ENCODE data around the gene CHST4.
"Not testable (repeated sequence)": the region's sequence is repeated elsewhere in the genome, so short reads cannot be mapped to it uniquely, and the experiment has no call there.

The CHST4 gene

DNA sequence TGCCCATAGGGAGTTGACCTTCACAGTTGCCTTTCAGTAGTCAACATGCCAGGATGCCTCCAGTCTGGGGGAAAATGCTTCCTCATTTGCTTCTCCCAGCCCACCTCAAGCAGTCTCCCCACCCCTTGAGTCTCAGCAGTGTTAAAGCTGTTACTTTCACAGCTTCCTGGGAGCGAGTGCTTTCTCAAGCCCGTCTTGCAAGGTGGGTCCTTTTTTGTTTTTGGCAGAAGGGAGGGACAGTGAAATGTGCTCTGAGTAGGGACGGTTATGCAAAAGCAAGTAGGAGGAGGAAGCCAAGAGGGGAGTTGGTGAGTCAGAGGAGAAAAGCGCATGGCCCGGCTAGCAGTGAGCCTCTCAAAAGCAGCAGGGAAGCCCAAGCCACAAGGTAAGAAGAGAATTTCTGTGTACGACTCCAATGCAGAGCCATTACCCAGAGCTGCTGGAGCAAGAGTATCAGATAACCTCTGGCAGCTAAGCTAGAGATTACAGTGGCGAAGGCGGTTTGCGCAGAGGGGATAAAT, at the start of gene CHST4:
Gene CHST4 (plus strand): TSS at position 316 of the 521 bp plus-strand sequence. CDS start 10,252 bp downstream, outside the sequence.
- DNase-seq (ENCODE audit: low read depth, low spot score) = no peak

DNA sequence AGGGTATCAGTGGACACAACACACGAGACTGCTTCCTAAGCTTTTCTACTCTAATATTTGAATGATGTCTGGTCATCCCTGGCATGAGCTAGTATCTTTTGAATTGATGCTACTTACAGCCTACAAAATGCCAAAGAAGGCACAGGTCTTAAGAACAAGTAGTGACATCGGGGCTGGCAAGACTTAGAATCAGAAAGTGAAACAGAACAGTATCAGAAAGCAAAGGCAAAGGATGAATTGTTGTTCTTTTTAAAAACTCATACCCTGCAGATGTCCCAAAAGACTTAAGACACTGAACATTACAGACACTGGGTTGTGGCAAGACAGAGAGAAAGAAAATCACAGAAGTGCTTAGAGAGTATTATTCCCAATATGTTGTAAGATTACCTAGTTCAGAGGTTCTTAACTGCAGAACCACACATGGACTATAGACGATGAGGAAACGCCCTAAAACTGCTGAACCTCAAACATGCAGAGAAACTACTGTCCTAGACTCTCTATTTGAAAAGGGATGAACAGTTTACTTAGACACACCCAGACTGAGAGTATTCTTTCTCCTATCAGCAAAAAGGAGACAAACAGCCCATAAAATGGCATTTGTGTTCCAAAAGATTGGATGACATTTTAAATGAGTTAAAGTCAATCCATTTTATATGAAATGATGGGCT, 49.6 kb upstream of the CHST4 start:
- no peak for DNase-seq (ENCODE audit: low read depth, low spot score)

DNA sequence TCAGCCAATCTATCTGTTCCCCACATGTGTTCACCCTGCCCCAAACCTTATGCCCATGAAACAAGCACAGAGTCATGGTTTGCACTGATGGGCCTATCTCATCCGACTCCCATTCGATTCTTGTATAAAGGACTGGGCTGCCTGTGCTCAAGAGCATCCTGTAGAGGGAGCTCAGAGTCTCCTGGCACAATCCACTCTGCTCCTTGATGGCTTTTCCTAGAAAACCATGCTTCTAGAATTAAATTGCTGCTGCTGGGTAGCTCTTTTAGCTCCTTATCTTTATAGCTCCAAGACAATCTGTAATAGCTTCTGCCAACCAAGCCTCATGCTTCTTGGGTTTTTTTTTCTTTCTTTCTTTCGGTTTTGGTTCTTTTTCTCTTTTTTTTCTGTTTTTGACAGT, 46.8 kb upstream of the CHST4 start:
- no peak for DNase-seq (ENCODE audit: low read depth, low spot score)

DNA sequence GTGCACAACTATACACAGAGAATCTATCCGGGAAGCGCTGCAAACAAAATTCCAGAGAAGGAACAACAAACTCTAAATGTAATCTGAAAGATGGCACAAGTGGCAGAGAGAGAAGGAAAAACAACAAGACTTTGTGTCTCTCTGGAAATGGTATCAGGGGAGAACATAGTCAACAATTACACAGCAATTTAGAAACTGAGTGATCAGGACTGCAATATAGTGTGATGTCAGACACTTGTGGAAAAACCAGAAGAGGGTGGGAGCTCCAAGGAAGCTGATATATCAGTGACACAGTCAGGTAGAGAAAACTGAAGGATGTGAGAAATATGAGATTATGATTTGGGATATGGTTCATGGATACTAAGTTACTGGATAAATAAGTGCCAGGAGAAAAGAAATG, 45.3 kb upstream of the CHST4 start:
- DNase-seq (ENCODE audit: low read depth, low spot score) = no peak

DNA sequence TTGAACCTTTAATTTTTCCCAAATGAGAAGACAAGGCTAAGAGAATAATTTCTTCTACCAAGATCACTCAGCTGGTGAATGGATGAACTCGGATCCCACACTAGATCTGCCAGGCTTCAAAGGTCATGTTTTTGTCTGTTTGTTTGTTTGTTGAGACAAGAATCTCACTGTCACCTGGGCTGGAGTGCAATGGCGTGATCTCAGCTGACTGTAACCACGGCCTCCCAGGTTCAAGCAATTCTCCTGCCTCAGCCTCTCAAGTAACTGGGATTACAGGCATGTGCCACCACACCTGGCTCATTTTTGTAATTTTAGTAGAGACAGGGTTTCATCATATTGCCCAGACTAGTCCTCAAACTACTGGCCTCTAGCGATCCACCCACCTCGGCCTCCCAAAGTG, 43.7 kb upstream of the CHST4 start:
- no peak for DNase-seq (ENCODE audit: low read depth, low spot score)

DNA sequence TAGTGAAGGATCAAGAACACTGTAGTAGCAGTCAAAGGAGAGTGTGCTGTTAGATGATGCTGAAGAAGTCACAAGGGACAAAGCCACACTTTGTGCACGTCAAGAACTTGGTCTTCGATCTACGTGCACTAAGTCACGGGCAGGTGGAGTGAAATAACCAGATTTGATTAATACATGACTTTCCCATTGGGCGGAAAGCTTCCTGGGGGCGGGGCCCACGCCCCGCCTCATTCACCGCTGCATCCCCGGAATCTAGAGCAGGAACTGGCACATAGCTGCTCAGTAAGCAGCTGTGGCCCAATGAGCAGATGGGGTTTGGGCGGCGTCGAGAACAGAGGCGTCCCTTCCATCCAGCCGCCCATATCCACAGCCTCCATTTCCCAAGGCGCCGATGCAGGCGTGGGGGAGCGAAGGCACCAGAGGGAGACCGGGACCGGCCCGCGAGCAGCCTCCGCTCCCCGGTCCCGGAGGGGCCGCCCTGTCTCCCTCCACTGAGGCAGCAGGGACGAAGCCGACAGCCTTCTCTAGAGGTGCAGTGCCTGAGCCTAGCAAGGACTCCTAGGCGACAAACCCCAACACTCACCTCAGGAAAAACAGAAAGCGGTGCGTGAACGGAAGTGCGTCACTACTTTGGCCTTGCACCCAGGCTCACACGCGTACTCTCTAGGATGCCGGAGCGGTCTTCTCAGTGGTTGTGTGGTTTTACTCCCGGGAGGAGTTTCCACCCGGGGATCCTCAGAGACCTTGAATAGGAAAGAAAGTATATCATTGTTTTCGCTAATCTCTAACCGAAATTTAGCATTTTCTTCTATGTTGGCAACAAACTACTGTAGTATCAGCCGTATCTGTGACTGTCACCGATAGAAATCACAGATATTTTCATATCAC, 42.0 kb upstream of the CHST4 start:
- peak; percentile 73 for DNase-seq (ENCODE audit: low read depth, low spot score)

DNA sequence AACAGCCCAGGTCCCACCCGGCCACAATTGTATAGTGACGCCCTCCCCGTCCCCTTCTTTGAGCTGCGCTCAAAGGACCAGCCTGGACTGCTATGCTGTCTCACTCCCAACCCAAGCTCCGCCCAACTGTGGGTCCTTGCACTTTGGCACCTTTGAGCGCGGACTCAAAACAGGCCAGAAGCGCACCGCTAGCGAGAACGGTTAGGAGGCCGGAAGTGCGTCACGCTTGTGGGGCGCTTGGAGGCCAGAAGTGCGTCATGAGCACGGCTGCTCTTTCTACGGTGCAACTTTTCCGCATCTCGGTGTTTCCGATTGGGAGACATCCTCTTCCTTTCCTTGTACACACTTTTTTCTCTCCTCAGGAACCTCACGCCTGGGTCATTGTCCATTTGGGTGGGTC, 37.1 kb upstream of the CHST4 start, which contains the start of gene ZNF19:
Gene ZNF19 (minus strand): TSS at position 203 of the 400 bp plus-strand sequence. CDS start 7,210 bp downstream, outside the sequence.
- DNase-seq (ENCODE audit: low read depth, low spot score) = no peak

DNA sequence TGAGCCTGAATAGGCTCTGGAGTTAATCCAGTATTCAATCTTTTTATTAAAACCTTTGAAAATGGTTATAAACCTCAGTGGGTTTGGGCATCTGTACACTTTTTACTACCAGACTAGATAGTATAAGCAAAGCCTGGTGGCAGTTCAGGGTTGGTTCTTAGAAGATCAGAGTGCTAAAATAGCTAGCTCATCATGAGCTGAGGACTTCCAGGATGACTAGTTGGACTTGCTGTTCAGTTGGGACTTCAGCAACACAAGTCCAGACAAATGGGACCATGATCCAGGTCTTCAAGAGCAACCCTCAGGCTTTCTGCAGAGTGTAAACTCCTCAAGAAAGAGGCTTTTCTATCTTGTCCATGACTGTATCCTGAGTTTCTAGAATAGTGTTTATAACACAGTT, 35.9 kb upstream of the CHST4 start:
- no peak for DNase-seq (ENCODE audit: low read depth, low spot score)

DNA sequence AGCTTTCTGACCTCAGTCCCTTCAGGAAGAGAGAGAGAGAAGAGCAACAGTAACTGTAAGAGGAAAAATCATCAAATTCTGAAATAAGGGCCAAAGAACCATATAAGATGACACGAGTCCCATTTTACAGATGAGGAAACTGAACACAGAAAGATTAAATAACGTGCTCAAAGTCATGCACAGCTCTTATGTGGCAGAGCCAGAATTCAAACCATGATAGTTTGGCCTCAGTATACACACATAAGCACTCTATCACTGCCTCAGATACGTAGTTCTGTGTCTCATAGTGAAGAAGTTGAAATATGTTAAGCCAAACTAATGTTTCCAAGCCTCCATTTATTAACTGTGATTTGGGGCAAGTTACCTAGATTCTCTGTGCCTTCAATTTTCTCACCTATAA, 35.2 kb upstream of the CHST4 start:
- DNase-seq (ENCODE audit: low read depth, low spot score) = no peak

DNA sequence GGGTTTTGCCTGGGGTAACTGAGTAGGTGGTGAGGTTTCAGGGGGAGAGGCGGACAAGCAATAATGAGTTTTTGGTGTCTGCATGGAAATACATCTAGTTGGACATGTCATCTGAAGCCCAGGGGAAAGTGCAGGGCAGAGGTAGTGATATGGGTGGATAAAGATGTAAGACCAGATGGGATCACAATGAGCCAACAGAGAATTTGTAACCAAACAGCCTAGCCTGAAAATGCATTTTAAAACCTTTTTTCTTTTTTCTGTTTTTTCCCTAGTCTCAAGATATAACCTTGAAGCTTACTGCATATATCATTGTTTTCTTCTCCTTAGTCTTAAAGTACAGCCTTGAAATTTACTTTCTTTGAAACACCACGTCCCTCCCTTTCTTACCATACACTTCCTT, 33.4 kb upstream of the CHST4 start:
- DNase-seq (ENCODE audit: low read depth, low spot score) = no peak

DNA sequence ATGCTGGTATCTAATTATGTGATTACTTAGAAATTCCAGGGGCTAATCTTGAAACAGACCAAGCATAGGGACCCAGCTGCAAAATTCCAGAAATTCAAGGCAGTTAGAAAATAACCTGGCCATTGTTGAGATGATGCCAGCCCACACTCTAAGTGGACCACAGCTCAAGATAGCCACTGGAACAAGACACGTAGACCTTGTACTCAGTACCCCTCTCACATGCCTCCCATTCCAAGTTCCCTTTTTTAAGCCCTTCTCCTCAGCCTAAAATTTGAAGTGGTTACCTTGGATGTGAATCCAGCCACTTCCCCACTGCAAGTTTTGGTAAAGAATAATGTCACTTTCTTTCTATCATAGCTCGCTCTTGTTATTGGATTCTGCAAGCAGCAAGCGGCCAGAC, 33.0 kb upstream of the CHST4 start:
- DNase-seq (ENCODE audit: low read depth, low spot score) = no peak

DNA sequence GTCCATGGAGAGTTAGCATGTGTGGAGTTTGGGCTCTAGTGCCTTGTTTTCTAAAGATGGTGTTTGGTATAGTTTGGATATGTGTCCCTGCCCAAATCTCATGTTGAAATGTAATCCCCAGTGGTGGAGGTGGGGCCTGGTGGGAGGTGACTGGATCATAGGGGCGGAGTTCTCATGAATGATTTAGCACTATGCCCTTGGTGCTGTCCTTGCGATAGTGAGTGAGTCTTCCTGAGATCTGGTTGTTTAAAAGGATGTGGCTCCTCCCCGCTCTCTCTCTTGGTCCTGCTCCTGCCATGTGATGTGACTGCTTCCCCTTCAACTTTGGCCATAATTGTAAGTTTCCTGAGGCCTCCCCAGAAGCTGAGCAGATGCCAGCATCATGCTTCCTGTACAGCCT, 28.2 kb upstream of the CHST4 start:
- no peak for DNase-seq (ENCODE audit: low read depth, low spot score)

DNA sequence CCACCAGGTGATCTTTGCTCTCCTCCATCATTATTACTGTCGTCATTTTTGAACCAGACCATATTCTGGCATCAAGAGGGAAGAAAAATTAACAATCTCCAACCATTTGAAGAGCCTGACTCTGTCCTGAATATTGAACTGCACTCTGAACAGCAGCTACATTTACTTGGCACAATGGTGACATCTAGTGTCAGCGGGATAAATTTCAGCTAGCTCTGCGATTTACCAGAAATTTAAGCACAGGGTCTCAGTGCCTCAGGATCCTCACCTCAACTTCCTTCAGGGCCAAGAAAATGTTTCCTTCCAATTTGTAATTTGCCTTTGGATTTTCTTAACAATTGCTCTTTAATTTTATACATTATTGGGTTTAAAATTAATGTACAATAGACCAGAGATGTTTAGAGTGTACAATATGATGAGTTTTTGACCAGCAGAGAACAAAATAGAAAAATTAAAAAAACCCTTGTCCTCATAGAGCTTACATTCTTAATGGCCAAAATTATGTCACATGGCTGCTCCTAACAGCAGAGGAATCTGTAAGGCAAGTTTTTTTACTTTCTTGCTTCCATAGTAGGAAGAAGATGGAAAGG, 26.4 kb upstream of the CHST4 start:
- DNase-seq (ENCODE audit: low read depth, low spot score) = peak; percentile 7

DNA sequence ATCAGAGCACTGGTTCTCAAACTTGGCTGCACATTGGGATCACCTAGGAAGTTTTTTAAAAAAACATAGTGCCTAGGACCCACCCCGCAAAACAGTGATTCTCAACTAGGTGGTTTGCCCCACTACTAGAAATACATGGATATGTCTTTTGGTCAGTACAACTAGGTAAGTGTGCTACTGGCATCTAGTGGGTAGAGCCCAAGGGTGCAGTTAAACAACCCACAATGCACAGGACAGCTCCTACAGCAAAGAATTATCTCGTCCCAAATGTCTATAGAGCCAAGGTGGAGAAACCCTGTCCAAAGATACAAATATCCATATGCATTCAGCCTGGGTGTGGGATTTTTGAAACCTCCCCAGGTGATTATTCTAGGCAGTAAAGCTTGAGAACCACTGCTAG, 25.3 kb upstream of the CHST4 start:
- no peak for DNase-seq (ENCODE audit: low read depth, low spot score)

DNA sequence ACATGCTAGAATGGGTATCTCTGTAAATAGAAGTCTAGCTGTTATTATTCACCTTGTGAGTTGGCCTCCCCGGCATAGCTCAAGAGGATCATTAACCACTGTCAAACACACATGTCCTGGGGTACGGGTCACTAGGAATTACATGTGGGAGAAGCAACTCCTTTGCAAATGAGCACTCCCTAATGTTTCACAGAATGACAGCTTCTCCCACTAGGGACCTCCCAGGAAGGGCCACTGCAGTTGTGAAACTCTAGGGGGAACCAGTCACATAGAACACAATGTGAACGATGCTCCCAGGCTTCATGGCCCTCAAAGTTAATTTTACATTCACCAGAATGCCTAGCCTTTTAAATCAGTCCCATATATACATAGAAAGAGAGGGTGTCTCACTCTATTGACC, 24.7 kb upstream of the CHST4 start:
- DNase-seq (ENCODE audit: low read depth, low spot score) = no peak

DNA sequence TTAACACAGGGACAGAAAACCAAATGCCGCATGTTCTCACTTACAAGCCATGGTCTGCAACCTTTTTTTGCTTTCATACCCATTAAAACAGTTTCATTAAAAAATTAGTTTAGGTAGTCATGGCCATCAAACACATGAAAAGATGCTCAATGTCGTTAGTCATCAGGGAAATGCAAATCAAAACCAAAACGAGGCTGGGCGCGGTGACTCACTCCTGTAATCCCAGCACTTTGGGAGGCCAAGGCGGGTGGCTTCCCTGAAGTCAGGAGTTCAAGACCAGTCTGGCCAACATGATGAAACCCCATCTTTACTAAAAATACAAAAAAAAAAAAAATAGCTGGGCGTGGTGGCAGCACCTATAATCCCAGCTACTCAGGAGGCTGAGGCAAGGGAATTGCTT, 22.2 kb upstream of the CHST4 start:
- not testable (repeated sequence) for DNase-seq (ENCODE audit: low read depth, low spot score)

DNA sequence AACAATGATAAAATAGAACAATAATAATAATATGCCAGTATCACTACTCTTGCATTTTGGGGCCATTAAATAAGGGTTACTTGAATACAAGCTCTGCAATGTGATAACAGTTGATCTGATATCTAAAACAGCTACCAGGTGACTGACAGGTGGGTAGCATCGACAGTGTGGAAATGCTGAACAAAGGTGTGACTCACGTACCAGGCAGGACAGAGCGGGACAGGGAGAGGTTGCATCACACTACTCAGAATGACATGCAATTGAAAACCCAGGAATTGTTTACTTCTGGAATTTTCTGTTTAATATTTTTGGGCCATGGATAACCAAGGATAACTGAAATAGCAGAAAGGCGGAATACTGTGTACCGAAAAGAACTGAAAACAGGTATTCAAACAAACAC, 21.3 kb upstream of the CHST4 start:
- no peak for DNase-seq (ENCODE audit: low read depth, low spot score)

DNA sequence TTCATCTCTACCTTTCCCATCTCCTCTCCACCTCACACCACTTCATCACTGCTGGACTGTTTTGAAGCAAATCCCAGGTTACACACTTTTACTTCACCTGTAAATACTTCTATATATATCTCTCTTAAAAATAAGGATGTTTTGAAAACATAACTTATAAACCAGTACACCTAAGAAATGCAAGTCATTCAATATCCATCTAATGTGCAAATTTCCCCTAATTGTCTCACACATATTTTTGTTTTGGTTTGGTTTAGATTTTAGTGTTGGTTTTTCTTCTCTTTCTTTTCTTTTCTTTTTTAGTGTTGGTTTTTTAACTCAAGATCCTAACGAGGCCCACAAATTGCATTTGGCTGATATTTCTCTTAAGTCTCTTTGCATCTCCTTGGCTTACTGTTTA, 19.2 kb upstream of the CHST4 start:
- no peak for DNase-seq (ENCODE audit: low read depth, low spot score)

DNA sequence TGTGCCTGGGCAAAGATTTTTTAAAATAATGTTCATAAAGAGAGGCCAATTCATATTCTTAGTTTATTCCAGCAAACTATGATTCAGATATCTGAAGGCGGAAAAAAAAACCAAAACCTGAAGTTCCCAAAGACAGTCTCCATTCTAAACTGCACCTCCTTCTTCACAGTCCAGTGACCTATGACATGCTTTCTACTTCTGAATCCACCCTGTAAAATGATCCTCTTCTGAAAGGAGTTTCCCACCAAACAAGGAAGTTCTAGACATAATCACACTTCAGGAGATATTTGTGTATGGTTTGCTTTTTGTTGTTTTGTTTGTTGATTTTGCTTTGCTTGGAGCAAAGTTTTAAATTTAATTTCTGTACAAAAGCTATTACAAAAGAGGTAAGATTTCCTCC, 12.9 kb upstream of the CHST4 start:
- no peak for DNase-seq (ENCODE audit: low read depth, low spot score)

DNA sequence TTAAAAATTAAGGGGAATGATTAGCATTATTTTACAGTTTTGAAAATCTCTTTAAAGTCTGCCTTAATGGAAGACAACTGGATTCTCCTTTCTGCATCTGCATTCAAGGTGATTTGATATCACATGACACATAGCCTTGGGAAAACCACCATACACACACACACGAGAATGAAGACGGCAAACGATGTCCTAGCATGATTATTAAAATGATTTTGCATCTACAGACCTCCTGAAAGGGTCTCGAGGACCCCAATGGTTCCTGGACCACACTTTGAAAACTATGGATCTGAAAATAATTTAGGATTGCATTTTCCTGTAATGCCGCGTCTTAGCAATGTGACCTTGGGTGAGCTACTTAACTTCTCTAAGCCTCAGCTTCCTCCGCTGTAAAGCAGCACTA, 11.8 kb upstream of the CHST4 start:
- no peak for DNase-seq (ENCODE audit: low read depth, low spot score)

DNA sequence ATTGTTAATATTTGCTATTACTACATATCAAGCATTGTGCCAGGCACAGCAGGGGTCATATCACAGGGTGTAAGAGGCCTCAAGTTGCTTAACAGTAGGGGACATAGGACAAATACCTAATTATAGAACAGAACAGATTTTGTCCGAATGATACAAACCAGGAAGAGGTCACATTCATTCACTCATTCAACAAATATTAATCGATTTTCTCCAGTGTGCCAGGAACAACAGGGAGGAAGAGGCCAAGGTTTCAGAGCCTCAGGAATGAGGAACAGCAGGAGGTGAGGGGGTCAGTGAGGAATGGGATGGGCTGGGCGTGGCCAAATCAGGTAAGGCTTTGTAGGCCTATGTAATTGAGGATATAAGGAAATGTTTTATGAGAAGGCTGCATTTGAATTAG, 11.2 kb upstream of the CHST4 start:
- no peak for DNase-seq (ENCODE audit: low read depth, low spot score)

DNA sequence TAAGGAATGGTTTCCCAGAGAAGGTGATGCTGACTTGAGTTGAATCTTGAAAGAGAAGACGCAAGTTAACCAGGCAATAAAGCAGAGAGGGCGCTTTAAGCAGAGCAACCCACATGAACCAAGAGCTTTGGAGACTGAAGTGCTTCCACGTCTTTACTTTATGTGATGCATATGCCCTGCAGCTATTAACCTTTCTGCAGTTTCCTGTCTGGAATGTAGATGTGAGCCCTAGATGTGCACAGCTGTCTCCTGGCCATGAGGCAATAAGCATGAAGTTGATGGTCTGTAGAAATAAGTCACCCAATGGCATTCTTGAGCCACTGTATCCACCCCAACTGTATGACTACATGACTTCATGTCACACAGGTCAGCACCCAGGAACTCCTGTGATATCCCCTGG, 5.7 kb upstream of the CHST4 start:
- no peak for DNase-seq (ENCODE audit: low read depth, low spot score)

Measured in brain pericyte (primary cell).